Spleen (tissue), 7 donors: ENCODE data around the gene ONECUT2.

Experiments used
- CTCF ChIP-seq, 11 experiments: fragments of 200-600 bp in 7 of 11; fragments of 450-650 bp in 4 of 11; sonication (generic) in 4 of 11; IDR thresholded peaks in 8 of 11; conservative IDR thresholded peaks in 3 of 11; 1 replicate in 7 of 11; 2 replicates in 4 of 11; pipeline versions ENCODE4 v1.4.0 to v1.8.0; 2016 to 2021; ENCODE audit warnings: antibody characterized with exemption in 11 of 11, inconsistent platforms in 4 of 11, mild to moderate bottlenecking in 1 of 11
- POLR2A ChIP-seq, 3 donors: fragments of 450-650 bp; IDR thresholded peaks; one replicate each; pipeline ENCODE4 v1.5.1; 2017; ENCODE audit warnings: antibody characterized with exemption in 3 of 3, mild to moderate bottlenecking in 1 of 3
- POLR2AphosphoS5 ChIP-seq, 3 donors: sonication (generic); formaldehyde crosslinking; IDR thresholded peaks; one replicate each; pipeline ENCODE4 v1.5.1; 2017; ENCODE audit warnings: antibody characterized with exemption in 3 of 3
- donor health status: DM: no; HTN: no; CAD: no; lungs with moderate emphysema.
- donor health status: DM: no; HTN: no; CAD: no.
- donor health status: DM: no; HTN: no; CAD: no.

- TF ChIP-seq CTCF (IDR thresholded peaks at IDR 0.05 in 8 of 11, conservative IDR thresholded peaks at IDR 0.05 in 3 of 11) (no peak), POLR2A (IDR thresholded peaks at IDR 0.05) (no peak), POLR2AphosphoS5 (IDR thresholded peaks at IDR 0.05) (no peak)
Measured at GRCh38 chr18:57439985-57440330, 4.8 kb downstream of the ONECUT2 start.
